WTC11 (cell line): ENCODE results near the gene DMRTB1.

Experiments used
- MYBL2 ChIP-seq: sonication (generic); formaldehyde crosslinking; IDR thresholded peaks from 2 replicates; pipeline ENCODE4 v1.8.1; 2023; ENCODE audit warnings: mild to moderate bottlenecking, moderate library complexity, missing genetic modification reagents
- NR1H2 ChIP-seq: sonication (generic); formaldehyde crosslinking; IDR thresholded peaks from 2 replicates; pipeline ENCODE4 v1.9.0; 2021; ENCODE audit warnings: mild to moderate bottlenecking, moderate library complexity, missing genetic modification reagents
- TCF7 ChIP-seq: sonication (generic); formaldehyde crosslinking; IDR thresholded peaks from 2 replicates; pipeline ENCODE4 v1.8.0; 2022; ENCODE audit warnings: mild to moderate bottlenecking, low read depth, missing genetic modification reagents, moderate library complexity
- TF ChIP-seq, protein P1 (sequence below): sonication (generic); formaldehyde crosslinking; IDR thresholded peaks from 2 replicates; pipeline ENCODE4 v1.8.0; 2022; ENCODE audit warnings: mild to moderate bottlenecking, missing genetic modification reagents
- TF ChIP-seq, protein P2 (sequence below): sonication (generic); formaldehyde crosslinking; IDR thresholded peaks from 2 replicates; pipeline ENCODE4 v1.8.1; 2023; ENCODE audit warnings: mild to moderate bottlenecking, missing genetic modification reagents
- TF ChIP-seq, protein P3 (sequence below): fragments of 200-600 bp; IDR thresholded peaks from 2 replicates; pipeline ENCODE4 v1.8.0; 2022; ENCODE audit warnings: antibody characterized with exemption
- TF ChIP-seq, protein P4 (sequence below): sonication (generic); formaldehyde crosslinking; IDR thresholded peaks from 2 replicates; pipeline ENCODE4 v1.8.1; 2023; ENCODE audit warnings: mild to moderate bottlenecking, missing genetic modification reagents, moderate library complexity
- TF ChIP-seq, protein P5 (sequence below): sonication (generic); formaldehyde crosslinking; conservative IDR thresholded peaks from 2 replicates; pipeline ENCODE4 v1.8.1; 2022; ENCODE audit warnings: mild to moderate bottlenecking, missing genetic modification reagents

DNA sequence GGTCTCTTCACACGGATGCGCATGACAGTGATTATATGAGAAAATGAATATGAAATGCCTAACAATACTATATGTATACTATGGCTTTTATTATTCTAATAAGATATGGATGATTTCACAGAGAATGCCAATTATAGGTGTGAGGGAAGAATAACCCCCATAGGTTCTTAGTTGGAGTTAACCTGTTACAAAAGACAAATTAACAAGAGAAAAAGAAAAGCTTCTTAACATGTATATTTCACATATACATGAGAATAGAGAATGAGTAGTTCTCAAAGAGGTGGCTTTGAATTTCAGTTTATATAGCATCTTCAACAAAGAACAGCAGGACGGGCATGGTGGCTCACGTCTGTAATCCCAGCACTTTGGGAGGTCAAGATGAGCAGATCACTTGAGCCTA is 24.0 kb upstream of the DMRTB1 start:
- TF ChIP-seq, protein P1, sequence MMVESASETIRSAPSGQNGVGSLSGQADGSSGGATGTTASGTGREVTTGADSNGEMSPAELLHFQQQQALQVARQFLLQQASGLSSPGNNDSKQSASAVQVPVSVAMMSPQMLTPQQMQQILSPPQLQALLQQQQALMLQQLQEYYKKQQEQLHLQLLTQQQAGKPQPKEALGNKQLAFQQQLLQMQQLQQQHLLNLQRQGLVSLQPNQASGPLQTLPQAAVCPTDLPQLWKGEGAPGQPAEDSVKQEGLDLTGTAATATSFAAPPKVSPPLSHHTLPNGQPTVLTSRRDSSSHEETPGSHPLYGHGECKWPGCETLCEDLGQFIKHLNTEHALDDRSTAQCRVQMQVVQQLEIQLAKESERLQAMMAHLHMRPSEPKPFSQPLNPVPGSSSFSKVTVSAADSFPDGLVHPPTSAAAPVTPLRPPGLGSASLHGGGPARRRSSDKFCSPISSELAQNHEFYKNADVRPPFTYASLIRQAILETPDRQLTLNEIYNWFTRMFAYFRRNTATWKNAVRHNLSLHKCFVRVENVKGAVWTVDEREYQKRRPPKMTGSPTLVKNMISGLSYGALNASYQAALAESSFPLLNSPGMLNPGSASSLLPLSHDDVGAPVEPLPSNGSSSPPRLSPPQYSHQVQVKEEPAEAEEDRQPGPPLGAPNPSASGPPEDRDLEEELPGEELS (CRISPR knock-in tag): no peak
- TF ChIP-seq NR1H2 (CRISPR knock-in tag): no peak
- TF ChIP-seq, protein P2, sequence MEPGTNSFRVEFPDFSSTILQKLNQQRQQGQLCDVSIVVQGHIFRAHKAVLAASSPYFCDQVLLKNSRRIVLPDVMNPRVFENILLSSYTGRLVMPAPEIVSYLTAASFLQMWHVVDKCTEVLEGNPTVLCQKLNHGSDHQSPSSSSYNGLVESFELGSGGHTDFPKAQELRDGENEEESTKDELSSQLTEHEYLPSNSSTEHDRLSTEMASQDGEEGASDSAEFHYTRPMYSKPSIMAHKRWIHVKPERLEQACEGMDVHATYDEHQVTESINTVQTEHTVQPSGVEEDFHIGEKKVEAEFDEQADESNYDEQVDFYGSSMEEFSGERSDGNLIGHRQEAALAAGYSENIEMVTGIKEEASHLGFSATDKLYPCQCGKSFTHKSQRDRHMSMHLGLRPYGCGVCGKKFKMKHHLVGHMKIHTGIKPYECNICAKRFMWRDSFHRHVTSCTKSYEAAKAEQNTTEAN (CRISPR knock-in tag): no peak
- no peak for TF ChIP-seq MYBL2 (CRISPR knock-in tag)
- TF ChIP-seq, protein P3, sequence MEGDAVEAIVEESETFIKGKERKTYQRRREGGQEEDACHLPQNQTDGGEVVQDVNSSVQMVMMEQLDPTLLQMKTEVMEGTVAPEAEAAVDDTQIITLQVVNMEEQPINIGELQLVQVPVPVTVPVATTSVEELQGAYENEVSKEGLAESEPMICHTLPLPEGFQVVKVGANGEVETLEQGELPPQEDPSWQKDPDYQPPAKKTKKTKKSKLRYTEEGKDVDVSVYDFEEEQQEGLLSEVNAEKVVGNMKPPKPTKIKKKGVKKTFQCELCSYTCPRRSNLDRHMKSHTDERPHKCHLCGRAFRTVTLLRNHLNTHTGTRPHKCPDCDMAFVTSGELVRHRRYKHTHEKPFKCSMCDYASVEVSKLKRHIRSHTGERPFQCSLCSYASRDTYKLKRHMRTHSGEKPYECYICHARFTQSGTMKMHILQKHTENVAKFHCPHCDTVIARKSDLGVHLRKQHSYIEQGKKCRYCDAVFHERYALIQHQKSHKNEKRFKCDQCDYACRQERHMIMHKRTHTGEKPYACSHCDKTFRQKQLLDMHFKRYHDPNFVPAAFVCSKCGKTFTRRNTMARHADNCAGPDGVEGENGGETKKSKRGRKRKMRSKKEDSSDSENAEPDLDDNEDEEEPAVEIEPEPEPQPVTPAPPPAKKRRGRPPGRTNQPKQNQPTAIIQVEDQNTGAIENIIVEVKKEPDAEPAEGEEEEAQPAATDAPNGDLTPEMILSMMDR: no peak
- TF ChIP-seq, protein P4, sequence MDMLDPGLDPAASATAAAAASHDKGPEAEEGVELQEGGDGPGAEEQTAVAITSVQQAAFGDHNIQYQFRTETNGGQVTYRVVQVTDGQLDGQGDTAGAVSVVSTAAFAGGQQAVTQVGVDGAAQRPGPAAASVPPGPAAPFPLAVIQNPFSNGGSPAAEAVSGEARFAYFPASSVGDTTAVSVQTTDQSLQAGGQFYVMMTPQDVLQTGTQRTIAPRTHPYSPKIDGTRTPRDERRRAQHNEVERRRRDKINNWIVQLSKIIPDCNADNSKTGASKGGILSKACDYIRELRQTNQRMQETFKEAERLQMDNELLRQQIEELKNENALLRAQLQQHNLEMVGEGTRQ (CRISPR knock-in tag): no peak
- no peak for TF ChIP-seq TCF7
- TF ChIP-seq, protein P5, sequence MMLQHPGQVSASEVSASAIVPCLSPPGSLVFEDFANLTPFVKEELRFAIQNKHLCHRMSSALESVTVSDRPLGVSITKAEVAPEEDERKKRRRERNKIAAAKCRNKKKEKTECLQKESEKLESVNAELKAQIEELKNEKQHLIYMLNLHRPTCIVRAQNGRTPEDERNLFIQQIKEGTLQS (CRISPR knock-in tag): no peak
